ENCODE results near the gene VWA3B.

GRCh38 chr2:98240786-98241398 is 153.9 kb downstream of the VWA3B start:
- TF ChIP-seq CTCF (conservative IDR thresholded peaks at IDR 0.05; ENCODE audit: low read depth, low read length) (no peak), RFX5 (IDR thresholded peaks at IDR 0.05; ENCODE audit: low read depth, low read length) (no peak), POLR2A (IDR thresholded peaks at IDR 0.05; ENCODE audit: low read depth, low read length) (no peak), USF2 (IDR thresholded peaks at IDR 0.05; ENCODE audit: low read depth, low read length) (no peak), SMC3 (IDR thresholded peaks at IDR 0.05; ENCODE audit: low read depth, low read length) (no peak), CEBPB (IDR thresholded peaks at IDR 0.05; ENCODE audit: low read depth, low read length) (no peak), MAFK (IDR thresholded peaks at IDR 0.05; ENCODE audit: low read depth, low read length) (no peak), RCOR1 (IDR thresholded peaks at IDR 0.05; ENCODE audit: insufficient replicate concordance, low read length) (no peak), MXI1 (IDR thresholded peaks at IDR 0.05; ENCODE audit: borderline replicate concordance, low read depth, low read length) (no peak), CHD1 (IDR thresholded peaks at IDR 0.05; ENCODE audit: low read depth, low read length) (no peak), FOS (IDR thresholded peaks at IDR 0.05; ENCODE audit: low read depth, low read length) (no peak), RAD21 (IDR thresholded peaks at IDR 0.05; ENCODE audit: low read length) (no peak), NFE2L2 (IDR thresholded peaks at IDR 0.05; ENCODE audit: low read depth, low read length) (no peak)

Measured in IMR-90 (cell line).